ENCODE data around the gene DGLUCY. TPM values are rescaled to one million over a fixed set of nuclear protein-coding genes. Genes with fewer than 3 reads are reported as not detected.
"Not testable (repeated sequence)": the region's sequence is repeated elsewhere in the genome, so short reads cannot be mapped to it uniquely, and the experiment has no call there.

The DGLUCY gene
- total and polyA plus RNA-seq, 11 donors, result 53.7 to 234 (median 138) TPM

DNA sequence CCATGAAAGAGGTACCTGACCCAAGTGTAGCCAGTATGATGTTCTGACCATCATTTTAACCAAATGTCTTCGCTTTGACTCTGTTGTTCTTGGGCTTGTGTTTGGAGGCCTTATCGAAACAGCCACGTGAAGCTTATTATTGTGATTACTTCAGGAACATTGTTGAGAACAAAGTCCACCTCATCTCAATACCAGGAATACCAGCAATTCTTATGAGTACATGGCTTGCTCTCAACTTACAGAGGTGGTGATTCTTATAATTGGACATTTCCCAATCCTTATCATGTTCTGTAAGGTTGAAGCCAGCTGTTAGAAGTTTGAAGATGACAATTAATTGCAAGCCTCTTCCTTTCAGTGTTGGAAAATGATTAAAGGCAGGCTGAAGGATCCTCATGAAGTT, 31.6 kb upstream of the DGLUCY start:
- no peak overlapping the region for H3K27ac ChIP-seq
- DNase-seq (no peak), ATAC-seq (no peak)
- H3K27me3 ChIP-seq, result no peaks in the 10 kb centered on the region
- TF ChIP-seq POLR2A (IDR thresholded peaks at IDR 0.05), result no peak
- TF ChIP-seq, protein P1, sequence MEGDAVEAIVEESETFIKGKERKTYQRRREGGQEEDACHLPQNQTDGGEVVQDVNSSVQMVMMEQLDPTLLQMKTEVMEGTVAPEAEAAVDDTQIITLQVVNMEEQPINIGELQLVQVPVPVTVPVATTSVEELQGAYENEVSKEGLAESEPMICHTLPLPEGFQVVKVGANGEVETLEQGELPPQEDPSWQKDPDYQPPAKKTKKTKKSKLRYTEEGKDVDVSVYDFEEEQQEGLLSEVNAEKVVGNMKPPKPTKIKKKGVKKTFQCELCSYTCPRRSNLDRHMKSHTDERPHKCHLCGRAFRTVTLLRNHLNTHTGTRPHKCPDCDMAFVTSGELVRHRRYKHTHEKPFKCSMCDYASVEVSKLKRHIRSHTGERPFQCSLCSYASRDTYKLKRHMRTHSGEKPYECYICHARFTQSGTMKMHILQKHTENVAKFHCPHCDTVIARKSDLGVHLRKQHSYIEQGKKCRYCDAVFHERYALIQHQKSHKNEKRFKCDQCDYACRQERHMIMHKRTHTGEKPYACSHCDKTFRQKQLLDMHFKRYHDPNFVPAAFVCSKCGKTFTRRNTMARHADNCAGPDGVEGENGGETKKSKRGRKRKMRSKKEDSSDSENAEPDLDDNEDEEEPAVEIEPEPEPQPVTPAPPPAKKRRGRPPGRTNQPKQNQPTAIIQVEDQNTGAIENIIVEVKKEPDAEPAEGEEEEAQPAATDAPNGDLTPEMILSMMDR (IDR thresholded peaks at IDR 0.05), result no peak
- no peaks in the 10 kb centered on the region for H3K9me3 ChIP-seq
- 79 to 83% (median 80%) methylated on average over 3 of the region's 3 CpGs for WGBS, 4 donors
- H3K4me3 ChIP-seq, result no peak overlapping the region
- no peaks in the 10 kb centered on the region for H3K36me3 ChIP-seq
- intact Hi-C loops (cut with DNase I), result no loop called here
- H3K4me1 ChIP-seq, result peaks cover 0 to 8% (median 0%) of the 10 kb centered on the region in 12 donors

DNA sequence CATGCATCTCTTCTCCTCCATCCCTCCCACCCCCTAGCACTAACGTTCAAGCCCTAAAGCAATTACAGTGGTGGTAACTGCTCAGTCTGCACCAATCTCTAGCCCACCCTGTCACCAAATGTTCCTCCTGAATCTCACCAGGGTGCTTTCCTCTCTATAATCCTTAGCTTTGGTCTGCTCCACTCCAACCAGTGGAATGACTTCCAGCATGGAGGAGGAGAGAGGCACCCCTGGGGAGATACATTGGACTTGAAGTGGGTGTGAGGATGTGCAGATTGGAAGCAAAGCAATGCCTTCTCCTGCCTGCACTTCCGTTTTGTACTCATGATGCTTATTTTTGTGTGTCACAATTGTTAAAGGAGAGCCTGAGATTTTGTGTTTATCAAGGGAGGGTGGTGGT, 29.4 kb upstream of the DGLUCY start:
- no peaks in the 10 kb centered on the region for H3K36me3 ChIP-seq
- no peak overlapping the region for H3K4me3 ChIP-seq
- TF ChIP-seq, protein P1 (IDR thresholded peaks at IDR 0.05), result no peak
- no peak for TF ChIP-seq POLR2A (IDR thresholded peaks at IDR 0.05)
- intact Hi-C loops (cut with DNase I), result no loop called here
- H3K27me3 ChIP-seq, result no peaks in the 10 kb centered on the region
- 62 to 73% (median 70%) methylated on average over 2 of the region's 2 CpGs for WGBS, 4 donors
- no peak overlapping the region for H3K27ac ChIP-seq
- H3K9me3 ChIP-seq, result no peaks in the 10 kb centered on the region
- ATAC-seq (no peak), DNase-seq (no peak)
- H3K4me1 ChIP-seq, result no peaks in the 10 kb centered on the region

DNA sequence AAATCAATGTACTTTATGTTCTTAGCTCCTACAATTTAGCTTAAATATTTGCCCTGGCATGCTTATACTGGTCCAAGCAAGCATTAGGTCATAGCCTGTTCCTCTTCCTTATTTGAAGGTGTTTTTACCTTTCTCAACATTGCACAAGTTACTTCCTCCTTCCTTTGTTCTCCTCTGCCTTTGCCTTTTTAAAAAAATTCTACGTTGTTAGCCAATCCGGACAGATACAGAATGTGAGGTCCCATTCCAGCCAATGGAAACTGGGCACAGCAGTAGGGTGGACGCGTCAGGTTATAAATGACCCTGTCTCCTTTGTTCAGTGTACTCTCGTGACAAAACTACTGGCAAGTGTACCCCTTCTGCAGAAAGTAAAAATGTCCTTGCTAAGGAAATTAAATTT, 26.4 kb upstream of the DGLUCY start:
- H3K36me3 ChIP-seq; H3K27ac ChIP-seq; H3K4me1 ChIP-seq; H3K27me3 ChIP-seq; ATAC-seq; H3K4me3 ChIP-seq; intact Hi-C loops (cut with DNase I); DNase-seq; H3K9me3 ChIP-seq: not testable (repeated sequence)
- WGBS, 4 donors, result 85 to 92% (median 87%) methylated on average over 5 of the region's 5 CpGs

DNA sequence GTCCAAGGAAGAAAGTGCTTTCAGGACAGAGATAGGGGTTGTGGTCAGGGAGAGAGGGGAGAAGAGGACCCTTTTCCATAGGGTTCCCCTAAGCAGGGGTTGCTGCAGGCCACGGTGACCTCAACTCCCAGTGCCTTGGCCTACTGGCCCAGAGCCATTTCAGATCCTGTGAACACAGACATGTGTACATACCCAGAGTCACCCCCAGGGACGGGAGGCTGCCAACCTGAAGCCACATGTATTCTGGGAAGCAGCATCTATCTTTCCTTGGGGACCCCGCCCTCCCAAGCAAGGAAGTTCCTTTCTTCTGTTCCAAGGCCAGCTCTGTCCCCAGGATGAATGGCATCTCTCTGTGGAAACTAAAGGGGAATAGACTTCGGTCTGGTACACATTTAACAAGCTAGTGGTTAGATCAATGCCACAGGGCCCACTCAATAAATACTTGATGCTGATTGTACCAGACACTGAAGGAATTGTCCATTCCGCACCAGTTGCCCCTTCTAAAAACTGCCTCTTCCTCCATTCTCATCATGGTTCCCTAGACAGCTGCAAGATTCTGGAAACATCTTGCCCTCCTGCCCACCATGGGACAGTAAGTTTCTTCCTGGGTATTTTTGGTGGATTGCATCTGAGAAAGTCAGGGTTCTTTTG, 25.2 kb upstream of the DGLUCY start:
- Histone ChIP-seq H3K4me1 (no peaks in the 10 kb centered on the region), H3K27me3 (no peaks in the 10 kb centered on the region), H3K4me3 (no peak overlapping the region), H3K9me3 (no peaks in the 10 kb centered on the region), H3K36me3 (no peaks in the 10 kb centered on the region), H3K27ac (no peak overlapping the region)
- TF ChIP-seq, protein P1 (IDR thresholded peaks at IDR 0.05), result no peak
- no peak for TF ChIP-seq POLR2A (IDR thresholded peaks at IDR 0.05)
- ATAC-seq (no peak), DNase-seq (no peak)
- 81 to 97% (median 85%) methylated on average over 4 to 5 of the region's 5 CpGs for WGBS, 4 donors
- intact Hi-C loops (cut with DNase I), result no loop called here
